Measurements from ENCODE around the gene PCF11.

The PCF11 gene

DNA sequence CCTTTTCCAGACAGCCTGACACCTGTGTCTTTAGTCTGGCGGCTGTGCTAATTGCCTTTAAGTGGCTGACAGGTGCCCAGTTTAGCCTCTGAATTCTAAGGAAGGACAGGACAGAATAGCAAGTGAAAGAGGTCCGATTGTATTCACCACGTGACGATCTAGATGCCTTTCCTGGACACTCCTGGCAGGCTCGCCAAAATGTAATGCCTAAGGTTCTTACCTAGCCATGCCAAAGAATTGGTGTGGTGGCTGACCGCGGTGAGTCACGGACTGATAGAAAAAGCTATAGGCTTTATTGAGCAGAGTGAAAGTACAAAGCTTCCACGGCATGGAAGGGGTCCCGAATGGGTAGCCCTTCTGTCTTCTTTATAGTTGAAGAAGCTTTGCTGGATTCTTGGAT lies 63.3 kb downstream of the PCF11 start:
- TF ChIP-seq FOXP2 (optimal IDR thresholded peaks at IDR 0.05; ENCODE audit: borderline replicate concordance, extremely low read depth, extremely low read length, insufficient read depth): no peak
- TF ChIP-seq, protein P1, sequence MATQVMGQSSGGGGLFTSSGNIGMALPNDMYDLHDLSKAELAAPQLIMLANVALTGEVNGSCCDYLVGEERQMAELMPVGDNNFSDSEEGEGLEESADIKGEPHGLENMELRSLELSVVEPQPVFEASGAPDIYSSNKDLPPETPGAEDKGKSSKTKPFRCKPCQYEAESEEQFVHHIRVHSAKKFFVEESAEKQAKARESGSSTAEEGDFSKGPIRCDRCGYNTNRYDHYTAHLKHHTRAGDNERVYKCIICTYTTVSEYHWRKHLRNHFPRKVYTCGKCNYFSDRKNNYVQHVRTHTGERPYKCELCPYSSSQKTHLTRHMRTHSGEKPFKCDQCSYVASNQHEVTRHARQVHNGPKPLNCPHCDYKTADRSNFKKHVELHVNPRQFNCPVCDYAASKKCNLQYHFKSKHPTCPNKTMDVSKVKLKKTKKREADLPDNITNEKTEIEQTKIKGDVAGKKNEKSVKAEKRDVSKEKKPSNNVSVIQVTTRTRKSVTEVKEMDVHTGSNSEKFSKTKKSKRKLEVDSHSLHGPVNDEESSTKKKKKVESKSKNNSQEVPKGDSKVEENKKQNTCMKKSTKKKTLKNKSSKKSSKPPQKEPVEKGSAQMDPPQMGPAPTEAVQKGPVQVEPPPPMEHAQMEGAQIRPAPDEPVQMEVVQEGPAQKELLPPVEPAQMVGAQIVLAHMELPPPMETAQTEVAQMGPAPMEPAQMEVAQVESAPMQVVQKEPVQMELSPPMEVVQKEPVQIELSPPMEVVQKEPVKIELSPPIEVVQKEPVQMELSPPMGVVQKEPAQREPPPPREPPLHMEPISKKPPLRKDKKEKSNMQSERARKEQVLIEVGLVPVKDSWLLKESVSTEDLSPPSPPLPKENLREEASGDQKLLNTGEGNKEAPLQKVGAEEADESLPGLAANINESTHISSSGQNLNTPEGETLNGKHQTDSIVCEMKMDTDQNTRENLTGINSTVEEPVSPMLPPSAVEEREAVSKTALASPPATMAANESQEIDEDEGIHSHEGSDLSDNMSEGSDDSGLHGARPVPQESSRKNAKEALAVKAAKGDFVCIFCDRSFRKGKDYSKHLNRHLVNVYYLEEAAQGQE (IDR thresholded peaks at IDR 0.05; ENCODE audit: insufficient read depth in 1 of 2, low read depth in 2 of 2, low read length in 2 of 2): no peak
- no peak for TF ChIP-seq POLR2AphosphoS5 (IDR thresholded peaks at IDR 0.05; ENCODE audit: low read depth, low read length)
- no peak for TF ChIP-seq SIN3A (IDR thresholded peaks at IDR 0.05; ENCODE audit: borderline replicate concordance, insufficient read depth, low read length)
- no peak for TF ChIP-seq TAF1 (IDR thresholded peaks at IDR 0.05; ENCODE audit: borderline replicate concordance, insufficient read depth, low read length)

GRCh38 chr11:83221694-83222093 lies 64.8 kb downstream of the PCF11 start:
- TF ChIP-seq SIN3A (IDR thresholded peaks at IDR 0.05; ENCODE audit: borderline replicate concordance, insufficient read depth, low read length): no peak
- no peak for TF ChIP-seq FOXP2 (optimal IDR thresholded peaks at IDR 0.05; ENCODE audit: borderline replicate concordance, extremely low read depth, extremely low read length, insufficient read depth)
- no peak for TF ChIP-seq POLR2AphosphoS5 (IDR thresholded peaks at IDR 0.05; ENCODE audit: low read depth, low read length)
- TF ChIP-seq TAF1 (IDR thresholded peaks at IDR 0.05; ENCODE audit: borderline replicate concordance, insufficient read depth, low read length): no peak
- TF ChIP-seq, protein P1 (IDR thresholded peaks at IDR 0.05; ENCODE audit: insufficient read depth in 1 of 2, low read depth in 2 of 2, low read length in 2 of 2): no peak

DNA sequence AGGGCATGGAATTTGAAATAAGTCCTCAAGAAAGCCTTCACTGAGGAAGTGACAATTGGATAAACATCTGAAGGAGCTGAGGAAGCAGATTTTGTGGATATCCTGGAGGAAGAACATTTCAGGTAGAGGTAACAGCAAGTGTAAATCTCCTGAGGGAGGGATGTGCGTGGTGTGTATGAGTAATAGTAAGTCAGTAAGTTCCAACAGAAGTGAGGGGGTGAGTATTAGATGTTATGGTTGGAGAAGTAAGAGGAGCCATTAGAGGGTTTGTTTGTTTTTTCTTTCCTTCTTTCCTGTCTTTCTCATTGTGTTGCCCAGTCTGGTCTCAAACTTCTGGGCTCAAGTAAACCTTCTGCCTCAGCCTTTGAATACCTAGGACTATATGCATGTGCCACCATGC lies 65.6 kb downstream of the PCF11 start:
- TF ChIP-seq SIN3A (IDR thresholded peaks at IDR 0.05; ENCODE audit: borderline replicate concordance, insufficient read depth, low read length) (no peak), POLR2AphosphoS5 (IDR thresholded peaks at IDR 0.05; ENCODE audit: low read depth, low read length) (no peak), FOXP2 (optimal IDR thresholded peaks at IDR 0.05; ENCODE audit: borderline replicate concordance, extremely low read depth, extremely low read length, insufficient read depth) (no peak), TAF1 (IDR thresholded peaks at IDR 0.05; ENCODE audit: borderline replicate concordance, insufficient read depth, low read length) (no peak)
- TF ChIP-seq, protein P1 (IDR thresholded peaks at IDR 0.05; ENCODE audit: insufficient read depth in 1 of 2, low read depth in 2 of 2, low read length in 2 of 2): no peak

DNA sequence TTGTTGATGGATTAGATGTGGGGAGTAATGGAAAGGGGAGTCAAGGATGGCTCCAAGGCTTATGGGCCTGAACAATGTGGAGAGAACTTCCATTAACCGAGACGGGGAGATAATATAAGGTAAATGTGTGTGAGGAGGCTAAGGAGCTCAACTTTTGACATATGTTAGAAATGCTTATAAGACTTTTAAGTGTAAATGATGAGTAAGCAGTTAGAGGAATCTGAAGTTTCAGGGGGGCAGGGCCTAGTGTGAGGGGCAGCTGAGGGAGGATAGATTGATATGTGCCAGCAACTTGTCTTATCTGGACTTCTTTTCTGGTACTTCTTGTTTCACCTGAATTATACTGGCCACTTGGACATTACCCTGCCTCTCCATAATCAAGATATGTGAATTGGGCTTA lies 66.5 kb downstream of the PCF11 start:
- TF ChIP-seq, protein P1 (IDR thresholded peaks at IDR 0.05; ENCODE audit: insufficient read depth in 1 of 2, low read depth in 2 of 2, low read length in 2 of 2): no peak
- TF ChIP-seq FOXP2 (optimal IDR thresholded peaks at IDR 0.05; ENCODE audit: borderline replicate concordance, extremely low read depth, extremely low read length, insufficient read depth) (no peak), TAF1 (IDR thresholded peaks at IDR 0.05; ENCODE audit: borderline replicate concordance, insufficient read depth, low read length) (no peak), SIN3A (IDR thresholded peaks at IDR 0.05; ENCODE audit: borderline replicate concordance, insufficient read depth, low read length) (no peak), POLR2AphosphoS5 (IDR thresholded peaks at IDR 0.05; ENCODE audit: low read depth, low read length) (no peak)

GRCh38 chr11:83235825-83236224 lies 78.9 kb downstream of the PCF11 start:
- TF ChIP-seq POLR2AphosphoS5 (IDR thresholded peaks at IDR 0.05; ENCODE audit: low read depth, low read length) (no peak), FOXP2 (optimal IDR thresholded peaks at IDR 0.05; ENCODE audit: borderline replicate concordance, extremely low read depth, extremely low read length, insufficient read depth) (no peak), SIN3A (IDR thresholded peaks at IDR 0.05; ENCODE audit: borderline replicate concordance, insufficient read depth, low read length) (no peak), TAF1 (IDR thresholded peaks at IDR 0.05; ENCODE audit: borderline replicate concordance, insufficient read depth, low read length) (no peak)
- TF ChIP-seq, protein P1 (IDR thresholded peaks at IDR 0.05; ENCODE audit: insufficient read depth in 1 of 2, low read depth in 2 of 2, low read length in 2 of 2): no peak

Data from PFSK-1 (cell line).